Posterior vena cava (tissue), 2 donors: ENCODE measurements around the gene PLA2G4F. TPM values are rescaled to one million over a fixed set of nuclear protein-coding genes. Genes with fewer than 3 reads are reported as not detected.

Source experiments
- DNase-seq: peaks from one replicate; pipeline ENCODE4 v3.0.0-alpha.2; 2020; ENCODE audit warnings: low spot score
- intact Hi-C, 2 donors: fragments of 100-400 bp; cut with DNase I; formaldehyde crosslinking; loops; one replicate each; pipeline versions ENCODE4 v1.14.1 to v1.14.2; 2022 to 2023
- total RNA-seq, 2 donors: library from RNA; stranded (reverse); fragmentation: NEBNext Ultra II Directional; extraction: Animal tissue kit (Norgen Biotek cat#: 25700); gene quantifications; one replicate each; pipeline ENCODE4 v1.2.1, GENCODE V29; 2021
- donor health status: DM: yes; HTN: yes; CAD: no.
- donor health status: DM: yes; HTN: yes; CAD: no.

Gene PLA2G4F
- total RNA-seq, 2 donors from 2014 or later: not detected

- DNase-seq: peak; percentile 69
- intact Hi-C loops: no loop called here
Observed at GRCh38 chr15:42150219-42150970, 6.0 kb downstream of the PLA2G4F start.

DNA sequence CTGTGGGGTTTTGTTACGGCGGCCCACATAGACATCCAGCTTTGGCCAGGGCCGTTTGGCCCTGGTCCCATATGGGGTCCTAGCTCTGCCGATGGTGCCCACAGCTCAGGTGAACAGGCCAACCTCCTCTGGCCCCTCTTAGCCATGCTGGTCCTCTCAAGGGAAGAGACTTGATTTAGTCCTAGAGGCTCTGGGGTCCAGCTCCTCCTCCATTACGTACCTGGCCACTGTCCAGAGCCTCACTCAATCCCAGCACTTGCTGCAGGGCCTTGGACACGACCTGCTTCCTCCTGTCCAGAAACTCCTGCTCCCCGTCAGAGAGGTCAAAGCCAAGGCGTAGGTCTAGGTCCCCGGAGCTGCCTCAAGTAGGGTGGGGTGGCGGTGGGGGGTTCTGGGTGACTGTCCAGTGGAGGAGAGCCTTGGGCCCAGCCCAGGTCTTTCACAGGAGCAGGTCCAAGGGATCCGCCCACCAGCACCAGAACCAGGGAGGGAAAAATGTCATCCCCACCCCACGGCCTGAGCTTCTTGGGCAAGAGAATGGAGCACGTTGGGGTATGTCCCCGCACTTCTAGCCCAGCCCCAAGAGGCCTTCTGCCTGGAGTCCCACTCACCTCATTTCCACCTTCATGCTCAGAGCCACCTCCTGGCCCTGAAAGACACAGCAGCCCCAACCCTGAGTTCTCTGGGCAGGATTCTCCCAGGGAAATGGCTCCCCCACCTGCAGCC lies 6.8 kb downstream of the PLA2G4F start:
- peak; percentile 68 for DNase-seq
- intact Hi-C loops: no loop called here

GRCh38 chr15:42148808-42149492 lies 7.5 kb downstream of the PLA2G4F start:
- DNase-seq: peak; percentile 54
- intact Hi-C loops: no loop called here

DNA sequence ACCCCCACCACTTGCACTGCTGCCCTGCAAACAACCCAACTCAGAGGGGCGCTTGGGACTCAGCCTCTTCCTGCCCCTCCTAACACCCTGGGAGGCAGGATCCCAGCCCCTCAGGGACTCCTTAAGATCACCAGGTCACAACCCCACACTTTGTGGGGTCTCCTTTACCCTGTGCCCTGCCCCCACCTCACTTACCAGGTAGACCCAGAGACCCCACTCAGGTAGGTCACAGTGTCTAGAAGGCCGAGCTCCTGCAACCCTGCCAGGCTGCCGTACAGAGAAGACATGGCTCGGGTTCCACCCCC lies 9.1 kb downstream of the PLA2G4F start:
- DNase-seq: no peak
- intact Hi-C loops: no loop called here

DNA sequence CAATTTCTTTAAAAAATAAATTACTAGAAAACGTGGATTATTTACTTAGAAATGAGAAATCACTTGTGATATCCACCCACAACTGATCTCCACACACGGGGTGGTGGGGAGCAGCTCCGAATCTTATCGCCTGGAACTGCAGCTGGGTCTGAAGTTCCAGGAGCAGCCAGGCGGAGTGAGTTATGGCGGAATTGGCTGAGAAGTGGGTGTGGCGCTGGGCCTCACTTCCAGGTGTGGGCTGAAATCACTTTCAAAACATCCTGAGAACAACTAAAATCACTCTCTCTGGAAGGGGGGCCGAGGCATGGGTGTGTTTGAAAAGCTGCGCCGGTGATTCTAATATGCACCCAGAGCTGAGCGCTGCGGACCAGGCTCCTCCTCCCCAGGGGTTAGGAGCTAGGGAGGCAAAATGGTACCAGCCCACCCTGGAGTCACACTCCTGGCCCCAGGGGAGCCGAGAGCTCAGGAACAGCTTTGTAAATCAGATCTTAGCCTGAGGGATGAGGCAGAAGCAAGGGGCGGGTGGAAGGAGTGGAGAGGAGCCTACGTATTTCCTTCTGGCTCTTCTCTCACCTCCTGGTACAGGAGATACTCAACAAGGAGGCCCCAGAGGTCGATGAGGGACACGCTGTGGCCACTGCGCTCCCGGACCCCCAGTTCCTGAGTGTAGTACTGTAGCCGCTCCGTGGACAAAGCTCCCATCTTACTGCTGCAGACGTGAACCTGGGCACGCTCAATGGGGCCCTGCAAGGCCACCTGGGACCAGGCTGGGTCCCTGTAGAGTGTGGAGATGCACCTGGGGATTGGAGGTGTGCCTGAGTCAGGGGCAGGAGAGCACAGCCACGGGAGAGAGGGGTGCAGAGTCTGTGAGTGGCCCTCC lies 9.6 kb downstream of the PLA2G4F start:
- intact Hi-C loops: no loop called here
- peak; percentile 29 for DNase-seq

- intact Hi-C loops: no loop called here
- peak; percentile 81 for DNase-seq
Observed at GRCh38 chr15:42145546-42146455, 10.6 kb downstream of the PLA2G4F start.

- intact Hi-C loops: no loop called here
- DNase-seq: peak; percentile 50
Observed at GRCh38 chr15:42144841-42145375, 11.5 kb downstream of the PLA2G4F start.

GRCh38 chr15:42143866-42144625 lies 12.4 kb downstream of the PLA2G4F start:
- peak; percentile 68 for DNase-seq
- intact Hi-C loops: no loop called here

DNA sequence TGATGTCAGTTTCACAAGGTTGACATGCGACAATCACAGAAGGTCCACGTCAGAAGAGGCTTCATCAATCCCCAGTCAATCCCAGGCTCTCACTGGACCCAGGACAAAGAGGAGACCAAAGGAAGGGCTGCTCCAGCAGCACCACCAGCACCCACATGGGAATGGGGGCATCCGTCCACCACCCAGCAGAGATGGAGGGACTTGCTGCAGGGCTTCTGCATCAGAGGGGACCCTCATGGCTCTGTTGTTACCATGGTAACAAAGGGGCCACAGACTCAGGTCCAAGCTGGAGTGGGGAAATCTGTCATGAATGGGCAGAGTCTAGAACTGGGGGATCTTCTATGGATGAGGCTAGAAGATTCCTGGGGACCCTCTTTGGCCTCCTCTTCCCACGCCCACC lies 13.1 kb downstream of the PLA2G4F start:
- peak; percentile 18 for DNase-seq
- intact Hi-C loops: no loop called here

DNA sequence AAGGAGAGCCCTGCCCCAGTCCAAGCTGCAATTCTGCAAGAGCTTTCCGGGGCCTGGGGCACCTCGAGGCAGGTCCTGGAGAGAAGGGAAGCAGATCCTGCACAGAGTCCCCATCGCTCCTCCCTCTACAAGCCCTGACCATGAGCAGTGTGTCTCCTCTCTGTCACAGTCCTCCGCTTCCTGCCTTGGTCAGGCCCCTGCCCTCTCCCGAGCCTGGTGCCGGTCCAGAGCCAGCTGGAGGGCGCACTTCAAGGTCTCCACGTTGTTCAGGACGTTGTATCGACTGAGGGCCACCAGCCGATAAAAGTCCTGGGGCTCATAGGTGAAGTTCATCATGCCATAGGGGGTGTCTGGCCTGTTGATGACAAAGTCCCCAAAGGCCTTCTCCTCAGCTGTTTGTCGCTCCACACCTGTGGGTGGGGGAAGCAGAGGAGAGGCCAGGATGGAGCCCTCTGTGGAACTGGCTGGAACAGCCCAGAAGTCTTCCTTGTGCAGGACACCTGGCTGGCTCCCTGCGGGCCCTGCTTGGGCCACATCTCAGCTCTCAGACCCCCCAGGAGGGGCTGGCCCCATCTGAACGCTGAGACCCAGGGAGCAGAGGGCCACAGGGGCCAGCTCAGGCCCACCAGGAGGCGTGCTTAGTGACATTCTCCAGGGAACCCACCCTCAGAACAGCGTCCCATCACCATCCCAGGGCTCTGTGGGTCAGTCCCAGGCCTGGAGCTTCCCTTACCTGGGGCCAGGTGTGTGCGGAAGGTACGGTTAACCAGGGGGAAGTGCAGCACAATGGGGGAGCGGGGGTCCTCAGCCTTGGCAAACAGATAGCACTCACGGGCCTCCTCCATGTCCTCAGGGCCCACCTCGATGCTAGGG lies 14.4 kb downstream of the PLA2G4F start:
- intact Hi-C loops: no loop called here
- peak; percentile 59 for DNase-seq

DNA sequence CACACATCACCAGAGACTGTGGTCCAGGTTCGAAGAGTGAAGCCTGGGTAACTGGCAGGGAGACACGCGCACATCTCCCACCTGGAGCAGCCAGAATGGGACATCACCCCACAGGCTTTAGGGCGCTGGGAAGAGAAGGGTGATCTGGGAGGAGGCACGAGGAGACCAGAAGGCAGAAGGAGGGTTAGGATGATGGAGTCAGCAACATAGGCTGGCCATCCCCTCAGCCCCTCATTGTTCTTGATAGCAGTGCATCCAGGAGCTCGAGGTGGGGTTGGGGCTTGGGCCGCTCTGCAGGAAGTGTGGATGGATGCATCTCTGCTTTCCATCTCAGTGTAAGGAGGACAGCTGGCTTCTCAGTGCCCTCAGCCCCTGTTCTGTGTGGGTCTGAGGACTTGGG lies 15.2 kb downstream of the PLA2G4F start:
- DNase-seq: peak; percentile 17
- intact Hi-C loops: no loop called here

DNA sequence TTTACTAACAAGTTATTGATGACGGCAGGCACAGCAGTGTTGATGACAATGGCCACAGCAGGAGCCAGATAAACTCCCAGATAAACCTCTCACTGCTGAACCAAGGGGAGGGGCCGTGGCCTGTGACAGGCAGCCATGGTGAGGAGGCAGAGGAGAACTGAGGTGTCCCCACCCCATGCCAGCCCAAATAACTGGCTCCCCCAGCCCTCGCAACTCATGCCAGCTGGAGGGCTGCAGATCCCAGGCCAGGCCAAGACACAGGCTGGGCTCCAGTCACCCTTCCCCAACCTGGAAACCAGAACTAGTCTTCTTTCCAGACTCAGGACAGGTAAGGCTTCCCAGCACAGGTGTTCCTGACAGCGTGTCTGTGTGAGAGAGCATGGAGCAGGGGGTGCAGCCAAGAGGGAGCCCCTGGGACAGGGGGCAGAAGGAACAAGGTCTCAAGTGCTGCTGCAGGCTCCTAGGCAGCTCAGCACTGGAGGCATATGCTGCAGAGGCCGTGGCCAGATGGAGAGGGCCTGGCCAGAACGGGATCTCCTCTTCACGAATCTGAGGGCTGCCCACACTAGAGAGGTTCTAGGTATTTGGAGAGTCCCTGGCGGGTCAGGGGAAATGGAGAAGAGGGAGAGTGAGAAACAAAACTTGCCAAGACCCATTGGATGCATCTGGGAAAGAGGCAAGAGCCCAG lies 15.9 kb downstream of the PLA2G4F start:
- intact Hi-C loops: no loop called here
- peak; percentile 36 for DNase-seq

DNA sequence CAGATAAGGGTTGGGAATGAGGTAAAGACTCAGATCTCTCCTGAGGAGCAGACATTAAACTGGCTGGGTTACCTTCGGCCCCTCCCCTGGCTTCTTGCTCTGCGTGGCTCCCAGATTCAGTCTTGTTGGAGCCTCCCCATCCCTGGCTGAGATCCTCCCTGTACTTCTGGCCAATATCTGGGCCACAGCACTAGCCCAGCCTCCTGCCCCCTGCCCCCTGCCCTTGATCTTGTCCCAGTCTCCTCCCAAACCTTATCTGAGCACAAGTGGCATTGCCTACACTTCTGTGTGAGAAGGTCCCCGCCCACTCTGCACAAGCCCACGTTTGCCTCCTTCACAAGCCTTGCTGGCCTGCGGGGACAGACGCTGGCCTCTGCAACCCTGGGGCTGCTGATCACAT lies 16.8 kb downstream of the PLA2G4F start:
- intact Hi-C loops: loop anchor here (10.0 kb wide), 1 partner anchor 145 kb away; no protein-coding TSS in a partner anchor

GRCh38 chr15:42138968-42139386 lies 17.5 kb downstream of the PLA2G4F start:
- DNase-seq: peak; percentile 15
- intact Hi-C loops: loop anchor here (10.0 kb wide), 1 partner anchor 144 kb away; no protein-coding TSS in a partner anchor

More for the DNA sequence above, 16.8 kb downstream of the PLA2G4F start:
- DNase-seq: peak; percentile 72

DNA sequence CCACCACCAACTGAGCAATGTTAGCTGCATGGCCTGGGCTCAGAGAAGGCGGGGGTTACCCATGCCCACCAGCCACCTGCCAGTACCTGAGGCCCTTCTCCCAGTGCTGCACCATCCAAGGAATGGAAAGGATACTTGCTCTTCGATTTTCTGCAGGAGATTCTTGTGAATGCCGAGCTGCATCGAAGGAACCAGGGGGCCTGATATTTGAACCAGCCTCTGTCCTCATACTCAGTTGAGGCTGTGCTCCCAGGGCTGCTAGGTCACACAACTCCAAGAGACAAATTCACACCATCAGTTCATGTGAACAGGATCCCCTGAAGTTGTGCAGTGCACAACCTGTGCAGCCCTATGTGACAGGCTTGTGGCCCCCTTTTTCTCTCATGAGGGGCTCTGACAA lies 18.0 kb downstream of the PLA2G4F start:
- intact Hi-C loops: loop anchor here (10.0 kb wide), 1 partner anchor 144 kb away; no protein-coding TSS in a partner anchor
- peak; percentile 50 for DNase-seq
